ENCODE results near the gene GNA15. TPM values are rescaled to one million over a fixed set of nuclear protein-coding genes. Genes with fewer than 3 reads are reported as not detected.
"Not testable (repeated sequence)": the region's sequence is repeated elsewhere in the genome, so short reads cannot be mapped to it uniquely, and the experiment has no call there.

GNA15 gene
- total RNA-seq, 1 donor from 2014 or later = not detected

- DNase-seq (ENCODE audit: low read depth in 2 of 2) = no peak
Measured at GRCh38 chr19:3190921-3191805, 55.3 kb downstream of the GNA15 start.

- not testable (repeated sequence) for DNase-seq (ENCODE audit: low read depth in 2 of 2)
Measured at GRCh38 chr19:3191806-3192104, 55.9 kb downstream of the GNA15 start.

GRCh38 chr19:3192228-3192635 lies 56.4 kb downstream of the GNA15 start:
- DNase-seq (ENCODE audit: low read depth in 2 of 2) = no peak

- DNase-seq (ENCODE audit: low read depth in 2 of 2) = no peak
Measured at GRCh38 chr19:3192684-3193083, 56.9 kb downstream of the GNA15 start.

DNA sequence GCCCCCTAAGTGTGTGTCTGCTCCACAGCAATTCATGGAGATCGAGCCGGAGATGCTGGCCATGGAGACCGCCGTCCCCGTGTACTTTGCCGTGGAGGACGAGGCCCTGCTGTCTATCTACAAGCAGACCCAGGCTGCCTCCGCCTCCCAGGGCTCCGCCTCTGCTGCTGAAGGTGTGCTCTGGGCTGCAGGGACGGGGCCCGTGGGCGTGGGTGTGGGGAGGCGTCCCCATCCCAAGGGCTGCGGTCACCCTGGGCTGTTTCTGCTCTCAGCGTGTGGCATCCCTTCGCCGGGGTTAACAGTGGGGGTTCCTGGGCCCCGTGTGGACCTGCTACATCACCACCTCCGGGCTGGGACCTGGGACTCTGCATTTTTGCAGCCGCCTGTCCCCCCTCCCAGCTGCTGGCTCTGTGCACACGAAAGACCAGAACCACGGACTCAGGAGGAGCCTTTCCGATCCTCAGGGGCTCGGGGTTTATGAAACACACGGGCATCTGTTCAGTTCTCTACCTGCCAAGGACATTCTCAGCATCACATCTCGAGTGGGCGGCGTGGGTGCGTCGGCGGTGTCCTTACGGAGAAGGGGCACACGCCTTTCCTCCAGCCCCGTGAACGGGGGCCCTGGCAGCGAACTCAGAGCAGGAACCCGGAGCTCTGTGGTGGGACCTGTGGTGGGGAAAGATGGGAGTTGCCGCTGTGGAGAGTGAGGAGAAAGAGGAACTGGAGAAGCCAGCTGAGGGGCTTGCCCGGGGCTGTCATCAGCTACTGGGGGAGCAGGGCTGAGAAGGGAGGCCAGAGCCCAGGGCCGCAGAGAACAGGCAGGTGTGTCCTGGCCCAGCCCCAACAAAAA lies 57.6 kb downstream of the GNA15 start:
- DNase-seq (ENCODE audit: low read depth in 2 of 2) = no peak

GRCh38 chr19:3194106-3195087 lies 58.6 kb downstream of the GNA15 start:
- DNase-seq (ENCODE audit: low read depth in 2 of 2) = no peak

DNA sequence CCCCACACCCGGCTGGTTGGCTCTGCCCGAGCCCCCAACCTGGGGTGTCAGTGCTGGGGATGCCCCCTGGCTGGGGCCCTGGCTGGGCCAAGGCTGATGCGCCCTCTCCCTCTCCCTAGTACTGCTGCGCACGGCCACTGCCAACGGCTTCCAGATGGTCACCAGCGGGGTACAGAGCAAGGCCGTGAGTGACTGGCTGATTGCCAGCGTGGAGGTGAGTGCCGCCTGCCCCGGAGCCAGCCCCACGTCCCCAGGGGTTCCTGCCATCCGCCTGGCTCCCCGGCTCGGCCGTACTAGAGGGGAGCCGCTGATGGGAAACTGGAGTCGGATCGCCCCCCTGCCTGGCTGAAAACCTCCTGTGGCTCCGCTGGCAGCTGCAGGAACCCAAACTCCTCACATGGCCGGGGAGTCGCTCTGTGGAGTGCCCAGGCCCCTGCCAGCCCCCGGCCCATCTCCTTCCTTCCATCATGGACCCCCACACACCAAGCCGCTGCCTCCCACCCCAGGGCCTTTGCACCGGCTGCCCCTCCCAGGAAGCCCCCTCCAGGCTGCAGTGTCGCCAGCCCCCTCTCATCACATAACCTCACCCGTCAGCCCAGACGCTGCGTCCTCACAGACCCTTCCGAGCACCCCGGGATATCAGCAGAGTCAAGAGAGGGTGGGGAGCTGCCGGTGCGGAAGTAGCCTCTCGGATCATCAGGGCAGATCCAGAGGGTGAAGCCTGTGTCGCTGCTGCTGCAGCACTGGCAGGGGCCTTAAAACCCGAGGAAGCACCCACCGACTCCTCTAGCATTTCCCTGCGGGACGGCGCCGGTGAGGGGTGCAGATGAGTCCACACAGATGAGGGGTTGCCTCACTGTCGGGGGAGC lies 60.5 kb downstream of the GNA15 start:
- DNase-seq (ENCODE audit: low read depth in 2 of 2) = no peak

GRCh38 chr19:3196933-3197205 lies 61.0 kb downstream of the GNA15 start:
- no peak for DNase-seq (ENCODE audit: low read depth in 2 of 2)

DNA sequence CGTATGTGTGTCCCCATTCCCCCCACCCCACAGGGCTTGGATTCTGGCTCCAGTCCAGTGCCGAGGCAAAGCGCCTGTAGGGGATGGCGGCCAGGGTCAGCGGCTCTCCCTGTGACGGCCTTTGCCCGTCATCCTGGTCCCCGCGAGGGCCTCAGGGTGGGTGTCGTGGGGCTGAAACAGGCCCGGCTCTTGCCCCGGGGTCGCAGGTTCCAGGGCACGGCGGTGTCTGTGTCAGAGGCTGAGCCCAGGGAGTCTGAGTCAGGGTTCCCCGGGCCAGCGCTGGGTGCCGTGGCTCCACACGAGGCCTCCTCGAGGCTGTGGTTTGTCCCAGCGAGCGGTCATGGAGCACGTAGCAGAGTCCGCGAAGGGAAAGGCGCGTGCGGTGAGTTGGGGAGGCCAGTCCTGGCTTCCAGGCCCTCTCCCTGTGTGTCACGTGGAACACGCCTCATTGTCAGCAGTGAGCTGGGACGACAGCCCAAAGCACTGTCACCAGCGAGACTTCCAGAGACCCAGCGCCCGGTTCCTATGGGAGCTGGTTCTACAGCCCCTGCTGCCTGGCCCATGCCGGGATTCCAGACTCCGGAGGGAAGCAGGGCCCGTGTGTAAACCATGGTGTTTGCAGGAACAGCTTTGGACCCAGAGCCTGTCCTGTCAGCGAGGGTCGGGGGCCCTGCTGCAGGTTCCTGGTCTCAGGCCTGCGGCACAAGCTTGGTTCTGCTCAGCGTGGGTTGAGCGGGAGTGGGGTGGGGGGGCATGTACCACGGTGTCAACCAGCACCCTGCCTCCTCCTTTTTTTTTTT lies 63.3 kb downstream of the GNA15 start:
- DNase-seq (ENCODE audit: low read depth in 2 of 2) = no peak

- DNase-seq (ENCODE audit: low read depth in 2 of 2) = no peak
Measured at GRCh38 chr19:3201072-3201700, 65.4 kb downstream of the GNA15 start.

DNA sequence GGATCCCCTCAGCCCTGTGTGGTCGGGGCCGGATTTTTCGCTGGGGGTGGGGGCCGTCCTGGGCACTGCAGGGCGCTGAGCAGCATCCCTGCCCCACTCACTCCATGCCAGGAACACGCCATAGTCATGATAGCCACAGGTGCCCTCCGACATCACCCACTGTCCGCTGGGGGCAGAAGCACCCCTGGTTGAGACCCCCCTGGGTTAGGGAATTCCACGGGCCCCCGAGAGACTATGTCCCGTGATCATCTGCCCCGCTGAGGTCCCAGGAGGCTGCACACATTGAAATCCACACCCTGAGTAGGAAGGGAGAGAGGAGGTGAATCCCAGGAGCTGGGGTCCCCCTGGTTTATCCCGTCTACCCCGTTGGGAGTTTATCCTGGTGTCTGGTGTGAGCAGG lies 66.1 kb downstream of the GNA15 start:
- DNase-seq (ENCODE audit: low read depth in 2 of 2) = no peak

- DNase-seq (ENCODE audit: low read depth in 2 of 2) = no peak
Measured at GRCh38 chr19:3202346-3202745, 66.5 kb downstream of the GNA15 start.

DNA sequence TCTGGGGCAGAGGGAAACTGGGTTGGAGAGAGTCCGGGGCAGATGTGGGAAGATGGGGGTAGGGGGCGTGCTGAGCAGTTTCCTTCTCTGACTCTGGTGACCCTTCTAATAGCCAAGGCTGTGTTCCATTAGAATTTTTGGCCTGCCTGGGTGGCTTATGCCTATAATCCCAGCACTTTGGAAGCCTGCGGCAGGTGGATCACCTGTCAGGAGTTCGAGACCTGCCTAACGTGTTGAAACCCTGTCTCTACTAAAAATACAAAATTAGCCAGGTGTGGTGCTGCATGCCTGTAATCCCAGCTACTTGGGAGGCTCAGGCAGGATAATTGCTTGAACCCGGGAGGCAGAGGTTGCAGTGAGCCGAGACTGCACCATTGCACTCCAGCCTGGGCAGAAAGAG lies 67.1 kb downstream of the GNA15 start:
- not testable (repeated sequence) for DNase-seq (ENCODE audit: low read depth in 2 of 2)

- no peak for DNase-seq (ENCODE audit: low read depth in 2 of 2)
Measured at GRCh38 chr19:3203805-3204645, 68.2 kb downstream of the GNA15 start.

GRCh38 chr19:3204646-3205275 lies 68.9 kb downstream of the GNA15 start:
- DNase-seq (ENCODE audit: low read depth in 2 of 2) = no peak

- no peak for DNase-seq (ENCODE audit: low read depth in 2 of 2)
Measured at GRCh38 chr19:3206216-3206953, 70.6 kb downstream of the GNA15 start.

GRCh38 chr19:3207461-3208242 lies 71.8 kb downstream of the GNA15 start:
- no peak for DNase-seq (ENCODE audit: low read depth in 2 of 2)
